Heart left ventricle (tissue), 16 donors: ENCODE data around the gene TYMP. TPM values are rescaled to one million over a fixed set of nuclear protein-coding genes. Genes with fewer than 3 reads are reported as not detected.
A peak's percentile ranks its signal among the peaks of the same experiment; 100 is the strongest.
"Not testable (repeated sequence)": the region's sequence is repeated elsewhere in the genome, so short reads cannot be mapped to it uniquely, and the experiment has no call there.

Experiments used
- ATAC-seq, 4 donors: fragments of 200-7000 bp; cut with Tn5 transposase; one replicate each; pipeline ENCODE4 v1.9.1; 2020 to 2022; ENCODE audit warnings: moderate library complexity in 4 of 4, mild to moderate bottlenecking in 3 of 4, moderate number of reproducible peaks in 1 of 4
- DNase-seq, 5 donors: peaks; one replicate each; pipeline ENCODE4 v3.0.0-alpha.2; 2020
- H3K27ac ChIP-seq, 12 donors: fragments of 200-600 bp; sonication (generic) in 4 of 12; one replicate each; pipeline versions ENCODE4 v1.5.0 to v1.8.0; 2016 to 2022; ENCODE audit warnings: mild to moderate bottlenecking in 2 of 12
- H3K27me3 ChIP-seq, 9 donors: fragments of 200-600 bp; sonication (generic) in 2 of 9; one replicate each; pipeline versions ENCODE4 v1.5.1 to v1.8.0; 2016 to 2022; ENCODE audit warnings: mild to moderate bottlenecking in 3 of 9
- H3K36me3 ChIP-seq, 9 donors: fragments of 200-600 bp; sonication (generic) in 2 of 9; one replicate each; pipeline versions ENCODE4 v1.5.0 to v1.8.0; 2018 to 2022; ENCODE audit warnings: mild to moderate bottlenecking in 2 of 9
- H3K4me1 ChIP-seq, 12 donors: fragments of 200-600 bp; sonication (generic) in 4 of 12; one replicate each; pipeline versions ENCODE4 v1.5.0 to v1.8.0; 2016 to 2022; ENCODE audit warnings: mild to moderate bottlenecking in 3 of 12
- H3K4me3 ChIP-seq, 12 donors: fragments of 200-600 bp; sonication (generic) in 4 of 12; one replicate each; pipeline versions ENCODE4 v1.5.0 to v1.8.0; 2017 to 2022; ENCODE audit warnings: mild to moderate bottlenecking in 9 of 12, moderate library complexity in 4 of 12
- H3K9me3 ChIP-seq, 12 donors: fragments of 200-600 bp; sonication (generic) in 4 of 12; one replicate each; pipeline versions ENCODE4 v1.5.0 to v1.8.0; 2016 to 2022; ENCODE audit warnings: mild to moderate bottlenecking in 1 of 12
- POLR2A ChIP-seq, 2 donors: fragments of 450-650 bp; IDR thresholded peaks; one replicate each; pipeline ENCODE4 v1.6.1; 2017; ENCODE audit warnings: antibody characterized with exemption in 2 of 2, mild to moderate bottlenecking in 2 of 2, moderate library complexity in 2 of 2
- WGBS, 4 donors: extraction: QIAGEN DNeasy Blood & Tissue Kit in 2 of 4; methylation state at CpG; one replicate each; pipeline versions ENCODE4 v1.1.5 to v1.1.7; 2013 to 2018; 5-methylcytosine and 5-hydroxymethylcytosine counted together
- intact Hi-C, 10 donors: fragments of 100-400 bp; cut with DNase I; formaldehyde crosslinking; loops; one replicate each; pipeline versions ENCODE4 v1.11.1 to v1.14.2; 2022
- polyA plus RNA-seq, 2 donors: library from polyadenylated mRNA; stranded (reverse); fragments of 200-250 nt; gene quantifications; one replicate each; pipeline ENCODE4 v1.2.3, GENCODE V29; 2013
- total RNA-seq, 9 donors: library from RNA; depleted of rRNA in 2 of 9; stranded (reverse); fragments of >200 nt in 2 of 9; fragmentation: NEBNext Ultra II Directional in 3 of 9; extraction: Animal tissue kit (Norgen Biotek cat#: 25700) in 3 of 9; gene quantifications; one replicate each; pipeline versions ENCODE4 v1.1.0 to v1.2.4, GENCODE V29; 2016 to 2023
- TF ChIP-seq, protein P1 (sequence below), 12 donors: fragments of 200-600 bp; sonication (generic) in 4 of 12; IDR thresholded peaks; one replicate each; pipeline versions ENCODE4 v1.5.0 to v1.8.0; 2018 to 2022; ENCODE audit warnings: antibody characterized with exemption in 12 of 12, mild to moderate bottlenecking in 5 of 12
- donor health status: ischemic (EF 13 %, LVEDD 7.1; RV severe dilation, severe dysfunction).
- donor health status: healthy with polysubstance abuse.
- donor health status: DM: no; HTN: yes; CAD: no.
- donor health status: DM: no; HTN: no; CAD: no.
- donor health status: ischemic (EF 25% LVEDD 6.9; RV normal size, moderate dysfunction).
- donor health status: ischemic (EF 25% LVEDD 5.7; RV mildly dilated, moderate dysfunction).
- donor health status: healthy.
- donor health status: DM: yes; HTN: yes; CAD: no.
- donor health status: ischemic (EF 35%, LVEDD 5.7; RV mildly dilated, moderate dysfunction).
- donor health status: nonischemic (EF 11% LVEDD 7.7; RV severe dilation, severe dysfunction).
- donor health status: DM: yes; HTN: yes; CAD: no.
- donor health status: PGD.
- donor health status: ischemic (EF 29% LVEDD 5.4; RV normal size, mild dysfunction).
- donor health status: nonischemic (EF 23%, LVEDD 6.1; RV moderate dilation, normal function).

The TYMP gene
- total and polyA plus RNA-seq, 11 donors = 8.3 to 198 (median 21.7) TPM

DNA sequence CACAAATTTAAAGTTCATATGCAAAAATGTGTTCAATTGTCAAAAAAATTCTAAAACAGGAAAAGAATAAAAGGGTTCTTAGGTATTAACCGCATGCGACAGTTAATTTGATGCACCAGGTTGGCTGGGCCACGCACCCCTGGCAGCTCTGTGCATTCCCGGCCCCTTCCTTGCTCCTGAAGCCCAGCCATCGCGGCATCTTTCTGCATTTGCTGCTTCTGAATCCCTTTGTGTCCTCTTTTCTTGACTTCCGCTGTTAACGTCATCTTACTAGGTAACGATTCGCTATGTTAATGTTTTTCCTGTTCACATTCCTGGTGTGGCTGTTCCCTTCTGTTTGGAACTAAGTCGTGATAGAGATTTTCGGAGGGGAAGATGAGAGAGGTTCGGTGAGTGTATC, 8.0 kb upstream of the TYMP start:
- ATAC-seq (no peak), DNase-seq (no peak)
- TF ChIP-seq, protein P1, sequence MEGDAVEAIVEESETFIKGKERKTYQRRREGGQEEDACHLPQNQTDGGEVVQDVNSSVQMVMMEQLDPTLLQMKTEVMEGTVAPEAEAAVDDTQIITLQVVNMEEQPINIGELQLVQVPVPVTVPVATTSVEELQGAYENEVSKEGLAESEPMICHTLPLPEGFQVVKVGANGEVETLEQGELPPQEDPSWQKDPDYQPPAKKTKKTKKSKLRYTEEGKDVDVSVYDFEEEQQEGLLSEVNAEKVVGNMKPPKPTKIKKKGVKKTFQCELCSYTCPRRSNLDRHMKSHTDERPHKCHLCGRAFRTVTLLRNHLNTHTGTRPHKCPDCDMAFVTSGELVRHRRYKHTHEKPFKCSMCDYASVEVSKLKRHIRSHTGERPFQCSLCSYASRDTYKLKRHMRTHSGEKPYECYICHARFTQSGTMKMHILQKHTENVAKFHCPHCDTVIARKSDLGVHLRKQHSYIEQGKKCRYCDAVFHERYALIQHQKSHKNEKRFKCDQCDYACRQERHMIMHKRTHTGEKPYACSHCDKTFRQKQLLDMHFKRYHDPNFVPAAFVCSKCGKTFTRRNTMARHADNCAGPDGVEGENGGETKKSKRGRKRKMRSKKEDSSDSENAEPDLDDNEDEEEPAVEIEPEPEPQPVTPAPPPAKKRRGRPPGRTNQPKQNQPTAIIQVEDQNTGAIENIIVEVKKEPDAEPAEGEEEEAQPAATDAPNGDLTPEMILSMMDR (IDR thresholded peaks at IDR 0.05) = no peak
- TF ChIP-seq POLR2A (IDR thresholded peaks at IDR 0.05) = no peak
- peaks cover 0 to 93% (median 9%) of the 10 kb centered on the region in 12 donors for H3K4me1 ChIP-seq
- H3K36me3 ChIP-seq = no peaks in the 10 kb centered on the region
- H3K4me3 ChIP-seq = no peak overlapping the region
- intact Hi-C loops = no loop called here
- H3K27me3 ChIP-seq = peaks cover 0 to 34% (median 0%) of the 10 kb centered on the region in 9 donors
- H3K27ac ChIP-seq = peak overlapping the region in 9 of 12 donors; percentile 5 to 98 (median 91)
- H3K9me3 ChIP-seq = no peaks in the 10 kb centered on the region
- 86 to 92% (median 90%) methylated on average over 13 of the region's 13 CpGs for WGBS, 4 donors

DNA sequence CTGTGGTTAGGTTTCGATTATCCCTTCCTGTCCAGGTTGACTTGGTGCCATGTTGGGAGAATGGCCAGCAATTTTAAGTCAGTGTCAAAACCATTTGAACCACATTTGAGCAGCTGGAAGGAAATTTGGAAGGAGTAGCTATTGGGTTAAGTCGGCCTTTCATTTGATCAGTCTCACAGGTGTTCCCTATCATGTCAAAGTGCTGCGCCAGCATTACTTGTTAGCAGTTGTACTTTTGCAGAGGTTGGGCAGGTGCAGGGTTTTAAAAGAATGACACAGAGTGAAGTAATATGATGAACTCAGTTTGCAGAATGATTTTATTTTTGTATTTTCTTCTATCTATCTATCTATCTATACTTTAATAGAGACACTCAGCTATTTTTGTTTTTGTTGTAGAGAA, 6.4 kb upstream of the TYMP start:
- TF ChIP-seq, protein P1 (IDR thresholded peaks at IDR 0.05) = no peak
- no peak for TF ChIP-seq POLR2A (IDR thresholded peaks at IDR 0.05)
- ATAC-seq (no peak), DNase-seq (no peak)
- 79 to 82% (median 81%) methylated on average over 3 of the region's 3 CpGs for WGBS, 4 donors
- H3K36me3 ChIP-seq = no peaks in the 10 kb centered on the region
- H3K4me1 ChIP-seq = peaks cover 3 to 88% (median 23%) of the 10 kb centered on the region in 12 donors
- peak overlapping the region in 1 of 12 donors; percentile 98 for H3K27ac ChIP-seq
- H3K27me3 ChIP-seq = peaks cover 0 to 48% (median 4%) of the 10 kb centered on the region in 9 donors
- no peaks in the 10 kb centered on the region for H3K9me3 ChIP-seq
- intact Hi-C loops = no loop called here
- no peak overlapping the region for H3K4me3 ChIP-seq

- Histone ChIP-seq H3K27me3 (peaks cover 0 to 59% (median 6%) of the 10 kb centered on the region in 9 donors), H3K27ac (peak overlapping the region in 1 of 12 donors; percentile 98), H3K4me3 (no peak overlapping the region), H3K36me3 (no peaks in the 10 kb centered on the region), H3K9me3 (no peaks in the 10 kb centered on the region), H3K4me1 (peaks cover 3 to 76% (median 24%) of the 10 kb centered on the region in 12 donors)
- TF ChIP-seq, protein P1 (IDR thresholded peaks at IDR 0.05) = no peak
- no peak for TF ChIP-seq POLR2A (IDR thresholded peaks at IDR 0.05)
- 92 to 96% (median 95%) methylated on average over 8 of the region's 8 CpGs for WGBS, 4 donors
- intact Hi-C loops = no loop called here
- ATAC-seq (no peak), DNase-seq (no peak)
These were observed 5.3 kb upstream of the TYMP start for GRCh38 chr22:50535113-50535512.

DNA sequence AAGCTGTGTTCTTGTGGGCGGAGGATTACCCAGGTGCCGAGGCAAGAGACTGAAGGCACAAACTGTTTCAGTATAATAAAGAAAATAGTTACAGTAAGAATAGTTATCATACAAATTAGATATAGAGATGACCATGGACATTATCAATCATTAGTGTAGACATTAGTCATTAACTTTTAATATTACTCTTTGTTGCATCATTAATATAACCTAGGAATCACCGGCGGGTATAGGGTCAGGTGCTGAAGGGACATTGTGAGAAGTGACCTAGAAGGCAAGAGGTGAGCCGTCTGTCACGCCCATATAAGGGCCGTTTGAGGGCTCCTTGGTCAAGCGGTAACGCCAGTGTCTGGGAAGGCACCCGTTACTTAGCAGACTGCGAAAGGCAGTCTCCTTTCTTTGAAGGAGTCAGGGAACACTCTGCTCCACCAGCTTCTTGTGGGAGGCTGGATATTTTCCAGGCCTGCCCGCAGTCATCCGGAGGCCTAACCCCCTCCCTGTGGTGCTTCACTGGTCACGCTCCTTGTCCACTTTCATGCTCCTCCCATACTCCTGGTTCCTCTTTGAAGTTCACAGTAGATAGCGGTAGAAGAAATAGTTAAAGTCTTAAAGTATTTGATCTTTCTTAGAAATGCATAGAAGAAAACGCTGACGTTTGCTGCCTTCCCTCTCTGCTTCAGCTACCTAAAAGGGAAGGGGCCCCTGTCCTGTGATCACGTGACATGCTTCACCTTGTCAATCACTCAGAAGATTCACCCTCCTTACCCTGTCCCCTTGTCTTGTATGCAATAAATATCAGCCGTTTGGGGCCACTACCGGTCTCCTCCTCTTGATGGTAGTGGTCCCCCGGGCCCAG, 4.3 kb upstream of the TYMP start:
- peak overlapping the region in 7 of 12 donors; percentile 4 to 98 (median 94) for H3K27ac ChIP-seq
- H3K9me3 ChIP-seq, intact Hi-C loops, ATAC-seq, H3K36me3 ChIP-seq: not testable (repeated sequence)
- peak overlapping the region in 1 of 12 donors; percentile 18 for H3K4me3 ChIP-seq
- DNase-seq = peak in 3 of 5 donors; percentile 39 to 59 (median 45)
- peaks cover 0 to 65% (median 6%) of the 10 kb centered on the region in 9 donors for H3K27me3 ChIP-seq
- H3K4me1 ChIP-seq = peaks cover 2 to 72% (median 22%) of the 10 kb centered on the region in 12 donors
- TF ChIP-seq POLR2A (IDR thresholded peaks at IDR 0.05) = peak in 1 of 2 donors; percentile 23
- WGBS, 4 donors = 60 to 63% (median 62%) methylated on average over 21 of the region's 21 CpGs
